ENCODE measurements around the gene MCM3AP.
"Not testable (repeated sequence)": the region's sequence is repeated elsewhere in the genome, so short reads cannot be mapped to it uniquely, and the experiment has no call there.

Gene MCM3AP

DNA sequence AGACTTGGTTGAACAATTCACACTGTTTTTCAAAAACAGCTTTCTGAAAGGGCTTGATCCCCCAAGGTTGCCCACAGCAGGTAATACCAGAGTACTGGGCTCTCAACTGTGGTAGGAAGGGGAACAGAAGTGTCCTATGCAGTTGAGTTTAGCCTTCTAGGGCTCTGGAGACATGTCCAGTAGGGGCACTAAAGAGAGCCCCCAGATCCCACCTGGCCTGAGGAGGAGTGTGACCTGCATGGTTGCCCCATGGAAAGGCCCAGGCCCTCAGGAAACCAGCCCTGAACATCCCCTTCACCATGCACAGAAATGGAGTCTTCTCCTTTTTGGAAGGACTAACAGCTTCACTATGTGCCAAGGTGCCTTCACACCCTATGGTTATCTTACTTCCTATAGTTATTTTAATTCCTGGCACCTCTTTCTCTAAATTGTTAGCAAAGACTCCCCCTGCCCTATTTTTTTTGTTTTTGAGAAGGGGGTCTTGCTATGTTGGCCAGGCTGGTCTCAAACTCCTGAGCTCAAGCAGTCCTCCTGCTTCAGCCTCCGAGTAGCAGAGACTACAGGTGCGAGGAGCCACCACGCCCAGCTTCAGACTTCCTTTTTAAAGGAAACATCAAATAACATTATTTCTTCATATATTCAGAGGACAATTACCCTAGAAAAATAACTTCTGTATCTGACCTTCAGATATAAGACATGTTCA is 40.0 kb downstream of the MCM3AP start:
- in situ Hi-C loops (cut with MboI; ENCODE audit: low sequenced_read_pairs): no loop called here

DNA sequence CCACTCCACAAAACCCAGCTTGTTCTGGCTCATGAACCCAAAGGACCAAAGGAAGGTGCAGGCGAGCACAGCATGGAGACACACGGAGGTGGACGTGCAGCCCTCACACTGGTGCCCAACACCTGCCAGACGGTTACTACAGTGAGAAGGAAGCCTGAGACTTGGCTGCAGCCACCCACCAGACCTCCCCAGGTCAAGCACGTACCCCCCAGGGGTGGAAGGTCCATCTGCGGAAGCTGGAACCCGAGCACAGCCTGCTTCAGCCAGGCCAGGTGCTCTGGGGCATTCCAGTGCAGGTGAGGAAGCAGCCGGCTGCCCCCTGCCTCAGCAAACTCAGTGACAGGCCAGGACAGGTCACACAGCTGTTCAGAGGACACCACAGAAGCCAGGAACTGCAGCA is 40.8 kb downstream of the MCM3AP start:
- in situ Hi-C loops (cut with MboI; ENCODE audit: low sequenced_read_pairs): no loop called here

DNA sequence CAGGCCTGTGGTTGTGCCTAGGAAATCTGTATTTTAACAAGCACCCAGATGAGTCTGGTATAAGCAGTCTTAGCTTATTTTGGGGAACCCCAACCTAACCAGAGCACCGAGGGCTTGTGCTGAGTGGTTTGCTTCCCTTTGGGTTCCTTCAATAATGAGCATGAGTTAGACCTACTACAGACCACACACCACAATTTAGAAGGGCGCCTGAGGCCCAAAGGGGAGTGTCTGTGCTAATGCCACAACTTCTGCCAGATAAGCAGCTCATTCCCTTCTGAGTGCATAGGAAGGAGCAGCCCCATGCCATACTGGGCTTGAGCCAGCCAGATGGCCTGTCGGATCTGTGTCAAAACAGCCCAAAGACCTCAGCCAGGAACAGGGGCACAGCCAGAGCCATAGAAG is 41.5 kb downstream of the MCM3AP start:
- in situ Hi-C loops (cut with MboI; ENCODE audit: low sequenced_read_pairs): no loop called here

DNA sequence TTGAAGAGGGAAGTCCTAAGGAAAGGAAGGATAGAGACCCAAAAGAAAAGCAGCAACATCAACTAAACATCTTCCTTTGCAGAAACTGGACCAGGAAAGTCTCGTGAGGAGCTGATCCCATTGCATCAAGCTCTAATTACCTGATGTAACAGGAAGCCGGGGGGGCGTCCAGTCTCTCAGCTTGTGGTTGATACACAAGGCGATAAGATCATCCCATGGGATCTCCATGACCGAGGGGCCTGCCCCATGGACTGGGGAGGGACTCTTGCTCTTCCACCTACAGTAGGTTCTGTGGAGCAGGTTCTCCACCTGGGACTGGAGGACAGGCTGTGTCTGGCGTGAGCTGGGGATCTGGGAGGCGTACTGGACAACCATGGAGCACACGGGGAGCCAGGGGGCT is 42.1 kb downstream of the MCM3AP start:
- in situ Hi-C loops (cut with MboI; ENCODE audit: low sequenced_read_pairs): no loop called here

DNA sequence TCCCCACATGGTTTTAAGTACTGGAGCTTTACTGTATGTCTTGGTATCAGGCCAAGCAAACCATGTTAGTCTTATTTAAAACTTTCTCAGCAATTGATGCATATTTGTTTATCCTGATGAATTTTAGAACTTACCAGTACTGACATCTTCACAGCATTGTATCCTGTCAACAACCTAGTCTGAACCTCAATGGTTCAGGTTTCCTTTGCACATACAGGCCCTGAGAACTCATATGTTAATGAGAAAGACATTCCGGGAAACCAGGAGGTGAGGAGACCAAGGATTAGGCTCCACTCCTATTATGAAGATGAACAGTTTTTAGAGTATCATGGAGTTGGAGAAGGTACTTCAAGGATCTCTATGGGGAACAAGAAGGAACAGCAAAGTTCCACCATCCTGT is 43.8 kb downstream of the MCM3AP start:
- in situ Hi-C loops (cut with MboI; ENCODE audit: low sequenced_read_pairs): not testable (repeated sequence)

DNA sequence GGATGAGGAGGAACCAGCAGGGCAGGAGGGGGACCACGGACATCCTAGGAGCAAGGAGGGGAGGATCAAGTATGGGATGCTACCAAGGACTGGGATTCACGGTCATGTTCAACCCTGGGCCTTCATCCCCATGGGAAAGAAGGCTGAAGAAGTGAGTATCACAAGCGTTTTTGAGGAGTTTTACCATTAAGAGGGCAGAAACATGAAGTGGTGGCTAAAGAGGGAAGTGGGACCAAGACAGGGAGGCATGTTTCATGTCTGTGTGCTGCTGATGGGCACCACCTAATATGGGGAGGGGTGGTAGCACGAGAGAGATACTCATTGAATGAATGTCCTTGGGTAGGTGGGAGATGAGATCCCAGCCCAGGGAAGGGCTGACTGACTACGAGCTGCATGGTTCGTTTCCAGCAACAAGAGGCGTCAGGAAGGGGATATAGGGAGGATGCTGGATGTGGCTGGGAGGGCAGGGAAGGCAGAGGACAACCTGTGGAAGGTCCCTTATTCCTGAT is 45.5 kb downstream of the MCM3AP start:
- in situ Hi-C loops (cut with MboI; ENCODE audit: low sequenced_read_pairs): no loop called here

DNA sequence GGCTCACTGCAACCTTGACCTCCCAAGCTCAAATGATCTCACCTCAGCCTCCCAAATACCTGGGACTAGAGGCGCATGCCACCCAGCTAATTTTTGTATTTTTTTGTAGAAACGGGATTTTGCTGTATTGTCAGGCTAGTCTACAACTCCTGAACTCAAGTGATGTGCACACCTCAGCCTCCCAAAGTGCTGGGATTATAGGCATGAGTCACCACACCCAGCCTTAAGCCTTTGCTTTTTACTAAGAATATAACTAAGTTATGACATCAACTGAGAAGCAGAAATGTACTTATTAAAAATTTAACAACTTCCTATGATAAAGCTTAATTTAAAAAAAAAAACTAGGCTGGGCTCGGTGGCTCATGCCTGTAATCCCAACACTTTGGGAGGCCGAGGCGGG is 47.9 kb downstream of the MCM3AP start:
- in situ Hi-C loops (cut with MboI; ENCODE audit: low sequenced_read_pairs): no loop called here

DNA sequence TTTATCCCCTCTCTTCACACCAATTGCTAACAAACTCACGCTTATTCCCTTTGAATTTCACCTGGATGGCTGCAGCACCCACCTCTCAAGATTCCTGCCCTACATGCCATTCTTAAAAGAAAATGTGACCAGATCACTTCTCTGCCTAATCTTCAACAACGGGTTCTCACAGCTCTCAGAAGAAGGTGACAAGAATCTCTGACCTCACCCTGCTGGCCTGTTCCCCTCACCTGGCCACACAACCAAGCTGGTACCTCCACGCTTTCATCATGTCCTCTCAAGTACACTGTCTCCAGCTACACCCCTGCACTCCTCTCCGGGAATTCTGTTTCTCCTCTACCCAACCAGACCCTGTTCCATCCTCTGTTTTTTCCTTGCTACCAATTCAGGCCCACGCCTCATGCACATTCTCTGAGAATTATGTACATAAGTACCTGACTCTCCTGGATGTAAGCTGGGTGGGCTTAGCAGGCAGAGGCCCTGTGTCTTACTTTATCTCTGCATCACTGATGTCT is 50.9 kb downstream of the MCM3AP start:
- in situ Hi-C loops (cut with MboI; ENCODE audit: low sequenced_read_pairs): no loop called here

DNA sequence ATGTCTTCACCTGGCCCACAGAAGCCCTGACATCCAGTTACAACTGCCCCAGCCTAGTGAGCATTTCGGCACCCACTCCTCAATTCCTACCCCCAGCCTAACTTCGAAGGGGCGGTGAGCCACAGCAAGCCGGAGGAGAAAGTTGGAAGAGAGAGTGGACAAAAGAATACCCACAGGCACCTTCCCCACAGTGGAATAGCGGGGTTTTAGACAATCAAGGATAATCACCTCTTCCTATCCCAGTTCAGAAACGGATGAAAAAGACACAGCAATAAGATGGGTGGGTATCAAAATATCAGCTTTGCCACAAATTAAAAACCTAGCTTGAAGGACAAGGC is 55.5 kb downstream of the MCM3AP start:
- in situ Hi-C loops (cut with MboI; ENCODE audit: low sequenced_read_pairs): no loop called here

DNA sequence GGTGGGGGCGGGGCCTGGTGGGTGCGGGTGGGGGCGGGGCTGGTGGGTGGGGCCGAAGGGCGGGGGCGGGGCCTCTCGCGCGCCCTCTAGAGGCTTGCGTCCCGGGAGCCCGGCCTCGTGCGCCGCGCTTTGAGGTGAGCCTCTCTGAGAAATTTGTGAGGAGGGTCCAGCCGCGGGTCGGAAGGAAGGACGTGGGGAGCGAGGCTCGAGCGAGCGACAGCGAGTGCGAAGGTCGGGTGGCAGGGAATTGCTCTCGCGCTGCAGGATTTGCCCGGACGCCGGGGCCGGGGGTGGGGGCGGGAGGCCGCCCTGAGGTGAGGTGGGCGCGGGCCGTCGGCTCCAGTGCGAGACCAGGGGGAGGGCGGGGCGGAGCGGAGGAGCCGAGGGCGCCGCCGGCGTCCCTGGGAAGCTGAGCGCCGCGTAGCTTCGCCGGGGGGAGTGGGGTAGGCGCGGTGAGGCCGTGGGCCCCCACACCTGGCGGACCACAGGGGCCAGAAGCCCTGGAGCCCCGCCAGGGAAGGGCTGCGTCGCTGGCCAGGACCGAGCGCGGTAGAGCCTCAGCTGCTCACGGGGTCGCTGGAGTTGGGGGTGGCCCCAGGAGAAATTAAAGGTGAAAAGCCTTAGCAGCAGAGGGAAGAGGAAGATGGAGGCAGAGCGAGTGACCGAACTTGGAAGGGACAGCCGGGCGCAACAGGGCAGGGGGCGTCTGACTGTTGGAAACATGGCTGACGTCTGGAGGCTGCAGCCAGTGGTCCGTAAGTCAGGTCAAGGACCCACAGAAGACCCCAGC is 56.1 kb downstream of the MCM3AP start:
- in situ Hi-C loops (cut with MboI; ENCODE audit: low sequenced_read_pairs): no loop called here

DNA sequence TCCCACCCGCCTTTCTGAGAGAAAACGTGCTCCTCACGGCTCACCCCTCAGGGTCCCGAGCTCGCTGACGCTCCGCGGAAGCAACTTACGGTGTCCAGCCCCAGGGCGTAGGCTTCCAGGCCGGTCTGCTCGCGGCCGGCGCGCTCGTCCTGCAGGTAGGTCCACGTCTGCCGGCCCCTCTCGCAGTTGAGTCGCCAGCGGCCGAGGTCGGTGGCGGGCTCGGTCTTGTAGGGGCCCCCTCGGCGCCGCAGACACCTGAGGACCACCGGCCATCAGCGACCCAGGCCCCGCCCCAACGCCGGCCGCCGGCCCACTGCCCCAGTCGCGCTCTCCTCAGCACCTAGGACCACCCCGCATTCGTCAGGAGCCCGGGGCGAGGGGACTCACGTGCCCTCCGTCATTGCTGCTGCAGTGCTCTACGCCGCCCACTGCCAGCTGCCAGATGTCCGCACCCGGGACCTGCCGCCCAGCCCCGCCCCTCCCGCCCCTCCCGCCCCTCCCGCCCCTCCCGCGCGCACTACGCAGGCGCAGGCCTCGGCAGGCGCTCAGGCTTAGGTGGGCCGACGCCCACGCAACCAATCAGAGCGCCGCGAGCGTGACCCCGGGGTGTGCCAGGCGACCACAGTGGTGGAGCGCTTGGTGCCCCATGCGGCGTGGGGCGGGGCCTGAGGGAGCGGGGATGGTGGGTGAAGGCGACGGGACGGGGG is 56.9 kb downstream of the MCM3AP start, which contains the start of gene LSS:
TSS of gene LSS (minus strand) at position 430 of the 707 bp plus-strand sequence. CDS start at position 401, 29 bp downstream.
- in situ Hi-C loops (cut with MboI; ENCODE audit: low sequenced_read_pairs): no loop called here

DNA sequence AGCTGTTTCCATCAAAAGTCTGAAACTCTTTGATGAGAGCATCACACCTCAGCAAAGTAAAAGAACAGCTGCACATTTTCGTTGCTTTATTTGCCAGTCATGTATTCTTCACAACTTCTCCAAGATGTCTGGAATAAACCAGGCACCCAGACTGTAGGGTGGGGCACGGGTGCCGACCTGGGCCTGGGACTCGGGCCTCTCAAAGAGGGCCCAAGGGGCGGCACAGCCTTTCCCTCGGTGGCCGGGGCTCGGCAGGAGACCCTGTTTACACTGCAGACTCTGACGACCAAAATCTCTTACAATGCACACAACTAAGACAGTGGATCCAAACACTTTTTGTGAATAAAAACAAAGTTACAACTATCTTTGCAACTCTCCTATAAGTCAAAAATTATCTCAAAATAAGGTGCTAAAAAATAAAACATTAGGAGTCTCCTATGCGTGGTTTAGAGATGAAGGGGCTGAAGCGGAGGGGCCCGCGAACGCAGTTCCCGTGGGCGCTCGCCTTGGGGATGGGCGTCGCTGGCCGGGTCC is 57.5 kb downstream of the MCM3AP start:
- in situ Hi-C loops (cut with MboI; ENCODE audit: low sequenced_read_pairs): no loop called here

DNA sequence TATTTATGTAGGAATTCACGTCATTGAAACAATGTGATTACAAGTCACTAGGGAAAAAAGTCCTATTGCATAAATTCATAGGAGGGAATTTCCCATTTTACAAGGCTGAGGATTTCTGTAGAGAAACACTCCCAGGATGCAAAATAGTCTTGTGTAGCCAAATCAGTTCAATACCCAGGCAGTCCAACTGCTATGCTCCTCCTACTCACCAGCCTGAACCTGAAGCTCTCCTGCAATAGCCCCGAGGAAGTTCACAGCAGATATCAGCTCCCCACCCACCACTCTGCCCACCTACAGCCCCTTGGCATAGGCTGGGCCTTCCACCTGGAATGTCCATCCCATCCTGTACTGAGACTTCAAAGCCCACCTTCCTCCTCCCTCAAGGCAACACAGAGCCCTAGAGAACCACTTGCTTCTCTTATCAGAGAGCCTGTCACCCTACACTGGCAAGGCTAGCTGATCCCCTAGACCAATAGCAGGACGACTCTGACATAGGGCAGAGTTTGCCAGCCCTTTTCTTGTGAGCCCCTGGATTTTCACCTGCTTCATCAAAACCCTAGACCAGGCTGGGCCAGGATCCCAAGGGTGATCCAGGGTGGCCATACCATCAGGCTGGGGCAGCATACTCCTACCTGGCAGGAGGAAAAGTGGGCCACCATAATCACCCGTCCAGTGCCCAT is 58.4 kb downstream of the MCM3AP start:
- in situ Hi-C loops (cut with MboI; ENCODE audit: low sequenced_read_pairs): no loop called here

DNA sequence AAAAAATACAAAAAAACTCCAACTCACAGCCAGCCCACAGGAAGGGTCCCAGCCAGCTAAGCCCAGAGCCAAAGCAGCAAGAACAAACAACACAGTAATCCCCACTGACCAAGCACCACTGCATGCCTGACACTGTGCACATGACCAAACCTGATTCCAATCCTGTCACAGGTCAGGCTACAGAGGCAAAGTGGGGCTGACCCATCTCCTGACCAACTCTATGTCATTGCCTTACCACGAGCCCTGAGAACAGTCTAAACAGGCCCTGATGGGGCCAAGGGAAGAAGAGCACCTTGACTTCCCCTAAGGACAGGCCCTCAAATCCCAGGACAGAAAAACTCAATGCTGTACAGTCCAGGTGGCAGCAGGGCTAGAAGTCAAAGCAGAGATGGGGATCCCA is 59.3 kb downstream of the MCM3AP start:
- in situ Hi-C loops (cut with MboI; ENCODE audit: low sequenced_read_pairs): no loop called here

DNA sequence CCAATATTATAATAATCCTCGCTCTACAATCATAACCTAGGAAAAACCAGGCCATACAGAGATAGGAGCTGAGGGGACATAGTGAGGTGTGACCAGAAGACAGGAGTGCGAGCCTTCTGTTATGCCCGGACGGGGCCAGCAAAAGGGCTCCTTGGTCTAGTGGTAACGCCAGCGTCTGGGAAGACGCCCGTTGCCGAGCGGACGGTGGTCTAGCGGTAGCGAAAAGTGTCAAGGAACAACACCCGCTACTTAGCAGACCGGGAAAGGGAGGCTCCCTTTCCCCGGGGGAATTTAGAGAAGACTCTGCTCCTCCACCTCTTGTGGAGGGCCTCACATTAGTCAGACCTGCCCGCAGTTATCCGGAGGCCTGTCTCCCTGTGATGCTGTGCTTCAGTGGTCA is 61.8 kb downstream of the MCM3AP start:
- in situ Hi-C loops (cut with MboI; ENCODE audit: low sequenced_read_pairs): not testable (repeated sequence)

DNA sequence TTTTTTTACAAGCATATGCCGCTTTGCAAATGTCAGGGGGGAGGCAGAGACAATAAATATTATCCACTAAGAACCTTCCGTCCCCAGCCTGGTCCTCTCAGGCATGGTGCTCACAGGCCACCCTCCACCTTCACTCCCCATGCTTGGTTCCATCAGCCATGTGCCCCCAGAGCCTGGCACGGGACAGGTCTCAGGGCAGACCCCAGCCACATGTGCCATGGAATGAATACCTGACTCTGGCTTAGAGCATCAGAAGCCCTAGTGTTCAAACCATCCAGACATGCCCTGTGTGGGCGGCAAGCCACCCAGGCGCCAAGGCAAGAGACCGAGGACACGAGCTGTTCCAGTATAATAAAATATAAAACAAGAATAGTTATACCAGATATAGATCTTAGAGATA is 62.2 kb downstream of the MCM3AP start:
- in situ Hi-C loops (cut with MboI; ENCODE audit: low sequenced_read_pairs): no loop called here

DNA sequence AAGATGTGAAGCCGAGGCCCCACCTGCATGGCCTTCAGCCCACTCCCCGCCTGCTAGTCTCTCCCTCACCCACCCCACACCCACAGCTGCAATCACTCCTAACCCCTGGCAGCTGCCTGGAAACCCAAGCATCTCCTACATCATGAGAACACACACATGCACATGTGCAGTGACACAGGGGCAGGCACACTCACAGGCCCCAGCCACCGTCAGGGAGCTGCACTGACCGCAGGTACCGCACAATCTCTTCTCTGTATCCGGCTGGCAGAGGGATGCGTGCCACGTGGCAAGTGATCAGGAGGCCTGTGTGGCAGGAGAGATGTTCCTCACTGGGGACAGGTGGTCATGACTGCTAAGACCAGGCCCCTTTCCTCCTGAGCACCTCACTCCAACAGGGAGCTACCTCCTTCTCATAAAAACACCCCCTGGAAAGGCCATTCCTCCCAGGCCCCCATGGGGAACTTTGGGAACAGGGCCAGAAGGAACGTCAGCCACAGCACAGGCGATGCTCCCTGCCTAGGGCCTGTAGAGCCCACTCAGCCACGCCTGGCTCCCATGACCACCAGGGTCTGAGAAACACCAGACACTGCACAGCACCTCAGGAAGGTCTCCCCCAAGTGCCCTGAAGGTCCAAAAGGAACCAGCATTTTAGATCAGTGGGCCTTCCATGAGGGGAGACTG is 62.8 kb downstream of the MCM3AP start:
- in situ Hi-C loops (cut with MboI; ENCODE audit: low sequenced_read_pairs): no loop called here

DNA sequence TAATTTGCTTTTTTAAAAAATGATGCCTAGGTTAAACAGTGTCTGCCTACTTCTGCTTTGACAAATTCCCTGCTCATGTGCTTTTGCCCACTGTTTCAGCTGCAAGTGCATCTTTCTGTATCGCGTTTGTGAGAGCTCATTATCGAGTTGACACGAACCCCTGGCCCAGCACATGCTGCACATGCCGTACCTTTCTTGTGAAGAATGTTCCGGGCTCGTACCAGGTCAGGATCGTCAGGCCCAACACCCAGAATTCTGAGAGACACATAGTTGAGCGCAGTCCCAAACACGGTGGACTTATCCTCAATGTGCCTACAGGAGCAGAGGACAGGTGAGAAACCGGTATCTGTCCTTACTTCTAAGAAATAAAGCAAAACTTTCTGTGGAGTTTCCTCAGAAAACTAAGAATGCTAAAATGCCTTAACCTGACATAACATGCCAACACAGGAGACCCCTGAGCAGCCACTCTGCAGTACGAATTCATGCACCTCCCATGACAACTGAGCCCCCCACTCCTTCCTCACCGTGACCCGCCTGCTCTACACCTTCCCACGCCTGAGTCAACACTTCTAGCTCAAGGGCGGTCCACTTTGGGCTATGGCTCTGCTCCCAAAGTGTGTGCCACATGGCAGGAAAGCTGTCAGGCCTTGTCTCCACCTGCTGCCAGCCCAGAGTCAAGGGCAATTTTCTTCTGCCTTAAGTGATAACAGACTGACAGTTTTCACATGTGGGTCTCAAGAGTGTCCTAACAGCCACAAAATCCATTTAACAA is 63.6 kb downstream of the MCM3AP start:
- in situ Hi-C loops (cut with MboI; ENCODE audit: low sequenced_read_pairs): no loop called here

DNA sequence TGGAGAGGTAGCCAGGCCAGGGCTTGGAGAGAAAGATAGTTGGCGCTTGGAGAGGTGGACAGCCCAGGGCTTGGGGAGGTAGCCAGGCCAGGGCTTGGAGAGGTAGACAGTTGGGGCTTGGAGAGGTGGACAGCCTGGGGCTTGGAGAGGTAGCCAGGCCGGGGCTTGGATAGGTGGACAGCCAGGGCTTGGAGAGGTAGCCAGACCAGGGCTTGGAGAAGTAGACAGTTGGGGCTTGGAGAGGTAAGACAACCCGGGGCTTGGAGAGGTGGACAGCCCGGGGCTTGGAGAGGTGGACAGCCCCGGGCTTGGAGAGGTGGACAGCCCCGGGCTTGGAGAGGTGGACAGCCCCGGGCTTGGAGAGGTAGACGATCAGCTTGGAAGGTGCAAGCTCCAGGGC is 64.6 kb downstream of the MCM3AP start:
- in situ Hi-C loops (cut with MboI; ENCODE audit: low sequenced_read_pairs): no loop called here

Data from HL-60/S4 treated with phorbol 12-myristate 13-acetate at 8.2 ng/mL for 4 days and 3 days (cell line).